GM18526 (cell line): ENCODE data around the gene P4HA2.

Experiments
- POLR2A ChIP-seq: IDR thresholded peaks from 3 replicates; pipeline ENCODE4 v1.6.1; 2011; ENCODE audit not compliant: insufficient read length; ENCODE audit errors: extremely low read depth

The P4HA2 gene

GRCh38 chr5:132209901-132210545 is 17.6 kb downstream of the P4HA2 start:
- TF ChIP-seq POLR2A: no peak

- TF ChIP-seq POLR2A: no peak
Measured at GRCh38 chr5:132209131-132209530, 18.5 kb downstream of the P4HA2 start.

- no peak for TF ChIP-seq POLR2A
Measured at GRCh38 chr5:132207778-132208177, 19.9 kb downstream of the P4HA2 start.

- TF ChIP-seq POLR2A: no peak
Measured at GRCh38 chr5:132206782-132207181, 20.9 kb downstream of the P4HA2 start.

GRCh38 chr5:132205385-132206125 is 22.1 kb downstream of the P4HA2 start:
- TF ChIP-seq POLR2A: no peak

GRCh38 chr5:132204371-132205135 is 23.1 kb downstream of the P4HA2 start:
- no peak for TF ChIP-seq POLR2A

- no peak for TF ChIP-seq POLR2A
Measured at GRCh38 chr5:132203916-132204315, 23.7 kb downstream of the P4HA2 start.

GRCh38 chr5:132203464-132203818 is 24.2 kb downstream of the P4HA2 start:
- TF ChIP-seq POLR2A: no peak

GRCh38 chr5:132202711-132203463 is 24.8 kb downstream of the P4HA2 start:
- TF ChIP-seq POLR2A: no peak

- TF ChIP-seq POLR2A: no peak
Measured at GRCh38 chr5:132199116-132199680, 28.5 kb downstream of the P4HA2 start.

- no peak for TF ChIP-seq POLR2A
Measured at GRCh38 chr5:132198571-132198970, 29.1 kb downstream of the P4HA2 start.

GRCh38 chr5:132195727-132196126 is 31.9 kb downstream of the P4HA2 start:
- no peak for TF ChIP-seq POLR2A

GRCh38 chr5:132193165-132193694 is 34.4 kb downstream of the P4HA2 start:
- TF ChIP-seq POLR2A: no peak

- TF ChIP-seq POLR2A: no peak
Measured at GRCh38 chr5:132190161-132190817, 37.4 kb downstream of the P4HA2 start.
